ENCODE measurements around the gene PLA2G2F.

- TF ChIP-seq CTCF (IDR thresholded peaks at IDR 0.05; ENCODE audit: insufficient read depth, low read length) (no peak), POLR2AphosphoS5 (IDR thresholded peaks at IDR 0.05; ENCODE audit: low read depth) (no peak), REST (IDR thresholded peaks at IDR 0.05; ENCODE audit: insufficient replicate concordance, low read depth) (no peak)
These were observed 1.5 kb upstream of the PLA2G2F start for GRCh38 chr1:20137604-20138003.

Data from HL-60 (cell line).